ENCODE data around the gene LSMEM2. TPM values are rescaled to one million over a fixed set of nuclear protein-coding genes. Genes with fewer than 3 reads are reported as not detected.
"Not testable (repeated sequence)": the region's sequence is repeated elsewhere in the genome, so short reads cannot be mapped to it uniquely, and the experiment has no call there.

The LSMEM2 gene
- total RNA-seq, 6 donors from 2014 or later = 0.14 to 0.59 TPM; not detected in 4

- Histone ChIP-seq H3K27ac (peak within 1 kb of the TSS; percentile 70 to 93 (median 92)), H3K4me1 (peaks cover 38 to 50% (median 47%) of the 10 kb centered on the region in 4 donors), H3K36me3 (peaks cover 0 to 16% (median 0%) of the 10 kb centered on the region in 4 donors), H3K9me3 (no peaks in the 10 kb centered on the region), H3K27me3 (no peaks in the 10 kb centered on the region), H3K4me3 (peak within 1 kb of the TSS; percentile 28 to 86 (median 45))
- peak; percentile 91 to 93 for DNase-seq
- 35 to 57% methylated on average over 5 to 11 of the region's 14 CpGs for WGBS, 2 donors
- TF ChIP-seq EP300 (IDR thresholded peaks at IDR 0.05) (peak in 1 of 4 donors; percentile 10), POLR2A (IDR thresholded peaks at IDR 0.05) (peak in 2 of 4 donors; percentile 59 to 81), CTCF (IDR thresholded peaks at IDR 0.05) (peak in 4 of 6 experiments; percentile 15 to 52 (median 46)), POLR2AphosphoS5 (IDR thresholded peaks at IDR 0.05) (peak; percentile 79 to 87)
- ATAC-seq (ENCODE audit: low FRiP score in 2 of 2) = peak; percentile 7 to 79
Measured at GRCh38 chr3:50303013-50303815, 24.3 kb downstream of the LSMEM2 start, which contains the start of gene HYAL1. Gene HYAL1, minus strand, starts transcription at chr3:50303574. Its CDS starts 618 bp downstream, at chr3:50302956.

- H3K4me3 ChIP-seq = no peak overlapping the region
- DNase-seq (no peak), ATAC-seq (ENCODE audit: low FRiP score in 2 of 2) (no peak)
- no peaks in the 10 kb centered on the region for H3K27me3 ChIP-seq
- H3K9me3 ChIP-seq = no peaks in the 10 kb centered on the region
- no peak overlapping the region for H3K27ac ChIP-seq
- peaks cover 0 to 21% (median 0%) of the 10 kb centered on the region in 4 donors for H3K36me3 ChIP-seq
- peaks cover 32 to 45% (median 41%) of the 10 kb centered on the region in 4 donors for H3K4me1 ChIP-seq
- no peak for TF ChIP-seq POLR2AphosphoS5 (IDR thresholded peaks at IDR 0.05)
- TF ChIP-seq EP300 (IDR thresholded peaks at IDR 0.05) = no peak
- no peak for TF ChIP-seq POLR2A (IDR thresholded peaks at IDR 0.05)
- TF ChIP-seq CTCF (IDR thresholded peaks at IDR 0.05) = no peak
Measured at GRCh38 chr3:50304601-50305000, 25.7 kb downstream of the LSMEM2 start.

- peak in 1 of 2 donors; percentile 63 for DNase-seq
- not testable (repeated sequence) for H3K27me3 ChIP-seq; ATAC-seq (ENCODE audit: low FRiP score in 2 of 2); H3K9me3 ChIP-seq
- WGBS, 2 donors = 84 to 100% methylated on average over 1 to 6 of the region's 32 CpGs
- Histone ChIP-seq H3K4me1 (peaks cover 37 to 50% (median 43%) of the 10 kb centered on the region in 4 donors), H3K36me3 (peaks cover under 1 to 28% (median 8%) of the 10 kb centered on the region in 4 donors), H3K4me3 (peak overlapping the region in 2 of 4 donors; percentile 31 to 50), H3K27ac (peak overlapping the region in 3 of 4 donors; percentile 79 to 87 (median 83))
Measured at GRCh38 chr3:50312041-50312440, 33.2 kb downstream of the LSMEM2 start.

- TF ChIP-seq EP300 (IDR thresholded peaks at IDR 0.05) (no peak), POLR2AphosphoS5 (IDR thresholded peaks at IDR 0.05) (no peak), POLR2A (IDR thresholded peaks at IDR 0.05) (no peak), CTCF (IDR thresholded peaks at IDR 0.05) (no peak)
- H3K36me3 ChIP-seq = peaks cover 13 to 47% (median 24%) of the 10 kb centered on the region in 4 donors
- DNase-seq = peak in 1 of 2 donors; percentile 78
- no peak overlapping the region for H3K4me3 ChIP-seq
- no peak for ATAC-seq (ENCODE audit: low FRiP score in 2 of 2)
- peak overlapping the region; percentile 37 to 97 (median 84) for H3K27ac ChIP-seq
- H3K9me3 ChIP-seq = no peaks in the 10 kb centered on the region
- 31 to 52% methylated on average over 3 of the region's 3 CpGs for WGBS, 2 donors
- no peaks in the 10 kb centered on the region for H3K27me3 ChIP-seq
- H3K4me1 ChIP-seq = peaks cover 60 to 73% (median 66%) of the 10 kb centered on the region in 4 donors
Measured at GRCh38 chr3:50314342-50314741, 35.5 kb downstream of the LSMEM2 start.

- 92 to 97% methylated on average over 4 of the region's 4 CpGs for WGBS, 2 donors
- DNase-seq (no peak), ATAC-seq (ENCODE audit: low FRiP score in 2 of 2) (no peak)
- Histone ChIP-seq H3K4me3 (no peak overlapping the region), H3K4me1 (peaks cover 63 to 73% (median 69%) of the 10 kb centered on the region in 4 donors), H3K9me3 (no peaks in the 10 kb centered on the region), H3K27ac (peak overlapping the region; percentile 37 to 97 (median 84)), H3K36me3 (peaks cover 13 to 51% (median 29%) of the 10 kb centered on the region in 4 donors), H3K27me3 (no peaks in the 10 kb centered on the region)
- no peak for TF ChIP-seq EP300 (IDR thresholded peaks at IDR 0.05)
- no peak for TF ChIP-seq POLR2AphosphoS5 (IDR thresholded peaks at IDR 0.05)
- TF ChIP-seq CTCF (IDR thresholded peaks at IDR 0.05) = no peak
- no peak for TF ChIP-seq POLR2A (IDR thresholded peaks at IDR 0.05)
Measured at GRCh38 chr3:50314816-50315215, 35.9 kb downstream of the LSMEM2 start.
